Tibial artery (tissue), 4 donors: ENCODE data around the gene IKBIP.
"Not testable (repeated sequence)": the region's sequence is repeated elsewhere in the genome, so short reads cannot be mapped to it uniquely, and the experiment has no call there.

ENCODE experiments used
- DNase-seq, 2 donors: peaks; one replicate each; pipeline ENCODE4 v3.0.0-alpha.2; 2019
- H3K27ac ChIP-seq, 2 donors: fragments of 200-600 bp; sonication (generic) in 1 of 2; 1 replicate in 1 of 2; 2 replicates in 1 of 2; pipeline ENCODE4 v1.5.1; 2018 to 2019; ENCODE audit warnings: mild to moderate bottlenecking in 1 of 2
- H3K27me3 ChIP-seq, 2 donors: fragments of 200-600 bp; sonication (generic) in 1 of 2; one replicate each; pipeline versions ENCODE4 v1.5.1 to v1.6.0; 2016 to 2019
- H3K36me3 ChIP-seq, 3 donors: fragments of 200-600 bp; sonication (generic) in 2 of 3; one replicate each; pipeline ENCODE4 v1.5.1; 2016 to 2019; ENCODE audit warnings: mild to moderate bottlenecking in 2 of 3
- H3K4me1 ChIP-seq, 4 donors: fragments of 200-600 bp; sonication (generic) in 2 of 4; 1 replicate in 3 of 4; 2 replicates in 1 of 4; pipeline ENCODE4 v1.5.1; 2016 to 2019
- H3K4me3 ChIP-seq, 2 donors: fragments of 200-600 bp; sonication (generic) in 1 of 2; 1 replicate in 1 of 2; 2 replicates in 1 of 2; pipeline ENCODE4 v1.5.1; 2018 to 2019; ENCODE audit warnings: mild to moderate bottlenecking in 2 of 2
- H3K9me3 ChIP-seq, 3 donors: fragments of 200-600 bp; sonication (generic) in 1 of 3; one replicate each; pipeline ENCODE4 v1.5.1; 2016 to 2019
- intact Hi-C: fragments of 100-400 bp; cut with DNase I; formaldehyde crosslinking; loops from one replicate; pipeline ENCODE4 v1.15.0; 2023; ENCODE audit warnings: low total_unique reads
- TF ChIP-seq, protein P1 (sequence below), 2 experiments: fragments of 200-600 bp in 1 of 2; fragments of 450-650 bp in 1 of 2; IDR thresholded peaks; one replicate each; pipeline ENCODE4 v1.5.1; 2017 to 2019; ENCODE audit warnings: antibody characterized with exemption in 2 of 2, mild to moderate bottlenecking in 1 of 2, moderate library complexity in 1 of 2

IKBIP gene

DNA sequence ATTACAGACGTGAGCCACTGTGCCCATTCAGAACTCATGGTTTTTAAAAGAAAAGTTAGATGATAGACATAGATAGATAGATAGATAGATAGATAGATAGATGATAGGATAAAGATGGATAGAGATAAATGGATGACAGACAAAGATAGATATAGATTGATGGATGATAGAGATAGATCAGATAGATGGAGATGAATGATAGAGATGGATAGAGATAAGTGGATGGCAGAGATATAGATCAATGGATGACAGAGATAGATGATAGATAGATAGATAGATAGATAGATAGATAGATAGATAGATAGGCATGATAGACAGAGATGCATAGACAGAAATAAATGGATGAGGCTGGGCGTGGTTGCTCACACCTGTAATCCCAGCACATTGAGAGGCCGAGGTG lies 64.8 kb downstream of the IKBIP start:
- Histone ChIP-seq H3K27me3 (no peaks in the 10 kb centered on the region), H3K4me3 (no peak overlapping the region), H3K9me3 (no peaks in the 10 kb centered on the region), H3K4me1 (no peaks in the 10 kb centered on the region), H3K36me3 (no peaks in the 10 kb centered on the region), H3K27ac (no peak overlapping the region)
- no peak for DNase-seq
- intact Hi-C loops: no loop called here
- TF ChIP-seq, protein P1, sequence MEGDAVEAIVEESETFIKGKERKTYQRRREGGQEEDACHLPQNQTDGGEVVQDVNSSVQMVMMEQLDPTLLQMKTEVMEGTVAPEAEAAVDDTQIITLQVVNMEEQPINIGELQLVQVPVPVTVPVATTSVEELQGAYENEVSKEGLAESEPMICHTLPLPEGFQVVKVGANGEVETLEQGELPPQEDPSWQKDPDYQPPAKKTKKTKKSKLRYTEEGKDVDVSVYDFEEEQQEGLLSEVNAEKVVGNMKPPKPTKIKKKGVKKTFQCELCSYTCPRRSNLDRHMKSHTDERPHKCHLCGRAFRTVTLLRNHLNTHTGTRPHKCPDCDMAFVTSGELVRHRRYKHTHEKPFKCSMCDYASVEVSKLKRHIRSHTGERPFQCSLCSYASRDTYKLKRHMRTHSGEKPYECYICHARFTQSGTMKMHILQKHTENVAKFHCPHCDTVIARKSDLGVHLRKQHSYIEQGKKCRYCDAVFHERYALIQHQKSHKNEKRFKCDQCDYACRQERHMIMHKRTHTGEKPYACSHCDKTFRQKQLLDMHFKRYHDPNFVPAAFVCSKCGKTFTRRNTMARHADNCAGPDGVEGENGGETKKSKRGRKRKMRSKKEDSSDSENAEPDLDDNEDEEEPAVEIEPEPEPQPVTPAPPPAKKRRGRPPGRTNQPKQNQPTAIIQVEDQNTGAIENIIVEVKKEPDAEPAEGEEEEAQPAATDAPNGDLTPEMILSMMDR (IDR thresholded peaks at IDR 0.05): no peak

- TF ChIP-seq, protein P1 (IDR thresholded peaks at IDR 0.05): no peak
- H3K27ac ChIP-seq: no peak overlapping the region
Observed at GRCh38 chr12:98579347-98579746, 65.2 kb downstream of the IKBIP start.

DNA sequence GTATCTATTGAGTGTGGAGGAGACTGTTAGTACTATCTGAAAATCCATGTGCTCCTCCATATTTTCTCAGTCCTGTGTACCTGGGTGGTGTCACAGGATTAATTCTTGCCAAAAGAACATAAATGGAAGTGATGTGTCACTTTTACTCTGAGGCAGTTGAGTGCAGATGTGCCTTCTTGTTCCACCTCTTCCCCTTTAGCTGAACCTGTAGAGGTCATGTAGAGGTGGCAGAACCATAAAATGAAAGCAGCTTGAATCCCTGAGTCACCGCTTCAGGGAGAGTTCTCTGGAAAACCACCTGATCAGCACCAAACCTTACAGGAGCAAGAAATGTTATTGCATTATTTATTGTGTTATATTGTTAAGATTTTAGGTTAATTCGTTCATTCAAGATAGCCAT lies 65.8 kb downstream of the IKBIP start:
- H3K36me3 ChIP-seq: no peaks in the 10 kb centered on the region
- no peak overlapping the region for H3K4me3 ChIP-seq
- no peaks in the 10 kb centered on the region for H3K9me3 ChIP-seq
- intact Hi-C loops: no loop called here
- DNase-seq: no peak
- H3K4me1 ChIP-seq: no peaks in the 10 kb centered on the region
- H3K27me3 ChIP-seq: no peaks in the 10 kb centered on the region
- TF ChIP-seq, protein P1 (IDR thresholded peaks at IDR 0.05): no peak
- H3K27ac ChIP-seq: no peak overlapping the region

More at GRCh38 chr12:98579347-98579746, 65.2 kb downstream of the IKBIP start:
- Histone ChIP-seq H3K36me3 (no peaks in the 10 kb centered on the region), H3K9me3 (no peaks in the 10 kb centered on the region), H3K27me3 (no peaks in the 10 kb centered on the region), H3K4me1 (no peaks in the 10 kb centered on the region), H3K4me3 (no peak overlapping the region)
- intact Hi-C loops: no loop called here
- DNase-seq: no peak

DNA sequence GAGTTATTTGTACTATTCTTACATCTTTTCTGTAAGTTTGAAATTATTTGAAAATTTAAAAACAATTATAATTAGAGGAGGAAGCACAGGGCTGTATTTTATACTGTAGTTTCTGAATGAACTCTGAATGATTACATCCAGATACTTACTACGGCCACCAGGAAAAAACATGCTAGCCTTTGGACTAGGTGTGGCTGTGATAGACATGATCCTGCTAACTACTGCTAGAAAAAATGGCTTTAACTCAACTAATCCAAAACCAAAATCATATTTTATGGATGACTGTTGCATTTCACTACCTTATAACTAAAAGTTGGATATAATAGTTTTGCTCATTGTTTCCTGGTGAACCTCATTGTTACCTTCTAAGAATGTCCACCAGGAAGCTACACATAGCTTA lies 66.2 kb downstream of the IKBIP start:
- intact Hi-C loops: no loop called here
- Histone ChIP-seq H3K27me3 (no peaks in the 10 kb centered on the region), H3K36me3 (no peaks in the 10 kb centered on the region), H3K4me1 (no peaks in the 10 kb centered on the region), H3K4me3 (no peak overlapping the region), H3K27ac (no peak overlapping the region), H3K9me3 (no peaks in the 10 kb centered on the region)
- TF ChIP-seq, protein P1 (IDR thresholded peaks at IDR 0.05): no peak
- no peak for DNase-seq

DNA sequence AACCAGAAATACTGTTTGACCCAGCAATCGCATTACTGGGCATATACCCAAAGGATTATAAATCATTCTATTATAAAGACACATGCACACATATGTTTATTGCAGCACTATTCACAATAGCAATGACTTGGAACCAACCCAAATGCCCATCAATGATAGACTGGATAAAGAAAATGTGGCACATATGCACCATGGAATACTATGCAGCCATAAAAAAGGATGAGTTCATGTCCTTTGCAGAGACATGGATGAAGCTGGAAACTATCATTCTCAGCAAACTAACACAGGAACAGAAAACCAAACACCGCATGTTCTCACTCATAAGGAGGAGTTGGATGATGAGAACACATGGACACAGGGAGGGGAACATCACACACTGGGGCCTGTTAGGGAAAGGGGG lies 67.8 kb downstream of the IKBIP start:
- intact Hi-C loops, H3K27me3 ChIP-seq, H3K27ac ChIP-seq, H3K4me3 ChIP-seq, H3K4me1 ChIP-seq, H3K9me3 ChIP-seq, DNase-seq, H3K36me3 ChIP-seq: not testable (repeated sequence)

GRCh38 chr12:98575013-98575412 lies 69.6 kb downstream of the IKBIP start:
- Histone ChIP-seq H3K27me3 (no peaks in the 10 kb centered on the region), H3K27ac (no peak overlapping the region), H3K9me3 (no peaks in the 10 kb centered on the region), H3K36me3 (no peaks in the 10 kb centered on the region), H3K4me3 (no peak overlapping the region), H3K4me1 (no peaks in the 10 kb centered on the region)
- TF ChIP-seq, protein P1 (IDR thresholded peaks at IDR 0.05): no peak
- no peak for DNase-seq
- intact Hi-C loops: no loop called here
